OCI-LY7 (cell line): ENCODE data around the gene MAPRE3. TPM values are rescaled to one million over a fixed set of nuclear protein-coding genes. Genes with fewer than 3 reads are reported as not detected.
A peak's percentile ranks its signal among the peaks of the same experiment; 100 is the strongest.

Experiments used
- BruUV-seq: library from RNA; stranded (reverse); fragments of 400-500 nt; replicated peaks from 2 replicates; lab custom pipeline; 2021; lab: Mats Ljungman, UMichigan
- CTCF ChIA-PET: fragments of 300-600 bp; sonication (Branson Sonifier 250); formaldehyde crosslinking; loops from one replicate; lab custom pipeline; 2022; ENCODE audit warnings: antibody characterized with exemption; ENCODE audit not compliant: unreplicated experiment; lab: Charles Lee
- POLR2A ChIA-PET: fragments of 300-600 bp; sonication (Branson Sonifier 250); formaldehyde crosslinking; loops from one replicate; lab custom pipeline; 2022; ENCODE audit warnings: antibody characterized with exemption; lab: Charles Lee
- DNase-seq: peaks from one replicate; pipeline ENCODE4 v3.0.0-alpha.2; 2015; ENCODE audit warnings: low spot score
- H2AFZ ChIP-seq: fragments of 200-600 bp; sonication (generic), shearing (Covaris generic); 2 replicates; pipeline ENCODE4 v1.6.1; 2014; ENCODE audit warnings: mild to moderate bottlenecking, antibody characterized with exemption, low read length, moderate library complexity
- H3K27ac ChIP-seq: fragments of 200-600 bp; sonication (generic); 2 replicates; pipeline ENCODE4 v1.5.1; 2014; ENCODE audit warnings: mixed run types, low read depth, mild to moderate bottlenecking, moderate library complexity, low read length, inconsistent platforms; ENCODE audit not compliant: poor library complexity, severe bottlenecking
- H3K36me3 ChIP-seq: fragments of 200-600 bp; sonication (generic); 2 replicates; pipeline ENCODE4 v1.6.1; 2014; ENCODE audit warnings: mild to moderate bottlenecking, antibody characterized with exemption, low read length, moderate library complexity, mixed read lengths; ENCODE audit not compliant: insufficient read depth
- H3K4me1 ChIP-seq: fragments of 200-600 bp; sonication (generic); 2 replicates; pipeline ENCODE4 v1.5.1; 2014; ENCODE audit warnings: mild to moderate bottlenecking, low read length; ENCODE audit not compliant: insufficient read depth, poor library complexity, severe bottlenecking
- H3K4me2 ChIP-seq: fragments of 200-600 bp; sonication (generic); 2 replicates; pipeline ENCODE4 v1.6.1; 2014; ENCODE audit warnings: mild to moderate bottlenecking, low read length
- H3K4me3 ChIP-seq: fragments of 200-600 bp; sonication (generic); 2 replicates; pipeline ENCODE4 v1.5.1; 2014; ENCODE audit warnings: mild to moderate bottlenecking, low read depth, low read length; ENCODE audit not compliant: poor library complexity, severe bottlenecking
- H3K79me2 ChIP-seq: fragments of 200-600 bp; sonication (generic); 2 replicates; pipeline ENCODE4 v1.6.1; 2016; ENCODE audit warnings: low read depth, mild to moderate bottlenecking, low read length, moderate library complexity, mixed read lengths; ENCODE audit not compliant: insufficient read depth
- H3K9me2 ChIP-seq: fragments of 200-600 bp; sonication (generic); 2 replicates; pipeline ENCODE4 v1.6.1; 2016; ENCODE audit warnings: mild to moderate bottlenecking, low read length, mixed read lengths; ENCODE audit not compliant: insufficient read depth
- H3K9me3 ChIP-seq: fragments of 200-600 bp; sonication (generic); 2 replicates; pipeline ENCODE4 v1.6.1; 2014; ENCODE audit warnings: mild to moderate bottlenecking, mixed run types, low read length, mixed read lengths
- H4K20me1 ChIP-seq: fragments of 200-600 bp; sonication (generic); 2 replicates; pipeline ENCODE4 v1.6.1; 2014; ENCODE audit warnings: mild to moderate bottlenecking, antibody characterized with exemption, low read length, moderate library complexity, mixed read lengths; ENCODE audit not compliant: insufficient read depth
- EZH2phosphoT487 ChIP-seq: fragments of 200-600 bp; sonication (generic); IDR thresholded peaks from 2 replicates; pipeline ENCODE4 v1.6.1; 2018; ENCODE audit warnings: low read depth, borderline replicate concordance, mild to moderate bottlenecking, mixed run types, antibody characterized with exemption, low read length, moderate library complexity, mixed read lengths
- intact Hi-C: fragments of 100-400 bp; cut with micrococcal nuclease; formaldehyde crosslinking; loops from one replicate; pipeline ENCODE4 v1.10.0; 2022; ENCODE audit not compliant: unreplicated experiment
- total RNA-seq, 2 experiments: library from RNA; depleted of rRNA in 1 of 2; stranded (reverse); fragments of >200 nt in 1 of 2; shearing (Covaris generic) in 1 of 2; gene quantifications; 2 replicates each; pipeline ENCODE4 v1.2.3, GENCODE V29; 2014 to 2022
- TF ChIP-seq, protein P1 (sequence below): fragments of 200-600 bp; sonication (generic); conservative IDR thresholded peaks from 2 replicates; pipeline ENCODE4 v1.5.1; 2014; ENCODE audit warnings: mild to moderate bottlenecking, antibody characterized with exemption, low read length, moderate library complexity, mixed read lengths

MAPRE3 gene
- total RNA-seq, 2 experiments from 2014 or later: not detected

- Histone ChIP-seq H3K4me2 (peak overlapping the region; percentile 90), H3K9me2 (no peaks in the 10 kb centered on the region), H3K9me3 (no peaks in the 10 kb centered on the region), H3K36me3 (peaks cover 24% of the 10 kb centered on the region; the same call in 1 of the 2 replicates), H3K79me2 (no peaks in the 10 kb centered on the region), H4K20me1 (no peaks in the 10 kb centered on the region), H3K4me1 (peaks cover 20% of the 10 kb centered on the region), H2AFZ (peak overlapping the region; percentile 84), H3K27ac (peak overlapping the region; percentile 89), H3K4me3 (peak overlapping the region; percentile 90)
- intact Hi-C loops: loop anchor here (1.0 to 5.0 kb wide), 3 partner anchors 18 to 306 kb away; partner anchors contain the start of genes GTF3C2 and TMEM214
- TF ChIP-seq, protein P1, sequence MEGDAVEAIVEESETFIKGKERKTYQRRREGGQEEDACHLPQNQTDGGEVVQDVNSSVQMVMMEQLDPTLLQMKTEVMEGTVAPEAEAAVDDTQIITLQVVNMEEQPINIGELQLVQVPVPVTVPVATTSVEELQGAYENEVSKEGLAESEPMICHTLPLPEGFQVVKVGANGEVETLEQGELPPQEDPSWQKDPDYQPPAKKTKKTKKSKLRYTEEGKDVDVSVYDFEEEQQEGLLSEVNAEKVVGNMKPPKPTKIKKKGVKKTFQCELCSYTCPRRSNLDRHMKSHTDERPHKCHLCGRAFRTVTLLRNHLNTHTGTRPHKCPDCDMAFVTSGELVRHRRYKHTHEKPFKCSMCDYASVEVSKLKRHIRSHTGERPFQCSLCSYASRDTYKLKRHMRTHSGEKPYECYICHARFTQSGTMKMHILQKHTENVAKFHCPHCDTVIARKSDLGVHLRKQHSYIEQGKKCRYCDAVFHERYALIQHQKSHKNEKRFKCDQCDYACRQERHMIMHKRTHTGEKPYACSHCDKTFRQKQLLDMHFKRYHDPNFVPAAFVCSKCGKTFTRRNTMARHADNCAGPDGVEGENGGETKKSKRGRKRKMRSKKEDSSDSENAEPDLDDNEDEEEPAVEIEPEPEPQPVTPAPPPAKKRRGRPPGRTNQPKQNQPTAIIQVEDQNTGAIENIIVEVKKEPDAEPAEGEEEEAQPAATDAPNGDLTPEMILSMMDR: peak; percentile 39; the same call in 1 of the 2 replicates
- TF ChIP-seq EZH2phosphoT487: no peak
- DNase-seq: peak; percentile 90
- no TSS peak for BruUV-seq
- POLR2A ChIA-PET: interaction anchor here (1.0 to 3.5 kb wide), 10 partner anchors 9 to 242 kb away, joined by 3 to 29 read pairs (median 6); partner anchors contain the start of genes OST4 and TMEM214
- CTCF ChIA-PET: interaction anchor here (0.6 to 0.7 kb wide), 2 partner anchors 37 to 95 kb away, joined by 5 read pairs; no protein-coding TSS in a partner anchor
These were observed 80.0 kb downstream of the MAPRE3 start for GRCh38 chr2:27050281-27050995.

GRCh38 chr2:27050996-27051901, 80.8 kb downstream of the MAPRE3 start, which contains the start of gene AGBL5:
Gene AGBL5 (plus strand): TSS chr2:27051668. CDS start chr2:27052959, 1,291 bp downstream.
- TF ChIP-seq, protein P1: no peak
- TF ChIP-seq EZH2phosphoT487: no peak
- Histone ChIP-seq H3K4me1 (peaks cover 20% of the 10 kb centered on the region), H3K27ac (peak within 1 kb of the TSS; percentile 89), H3K4me3 (peak within 1 kb of the TSS; percentile 90), H3K9me3 (no peaks in the 10 kb centered on the region), H3K36me3 (peaks cover 32% of the 10 kb centered on the region; the same call in 1 of the 2 replicates), H2AFZ (peak within 1 kb of the TSS; percentile 84; the same call in 1 of the 2 replicates), H3K79me2 (no peaks in the 10 kb centered on the region), H4K20me1 (no peaks in the 10 kb centered on the region), H3K4me2 (peak within 1 kb of the TSS; percentile 90), H3K9me2 (no peaks in the 10 kb centered on the region)
- intact Hi-C loops: loop anchor here (1.0 to 5.0 kb wide), 5 partner anchors 19 to 306 kb away; partner anchors contain the start of genes GTF3C2, KHK, OST4 and TMEM214
- CTCF ChIA-PET: interaction anchor here (0.6 to 0.7 kb wide), 3 partner anchors 36 to 96 kb away, joined by 4 to 5 read pairs (median 5); no protein-coding TSS in a partner anchor
- POLR2A ChIA-PET: interaction anchor here (0.6 to 3.5 kb wide), 12 partner anchors 10 to 241 kb away, joined by 3 to 29 read pairs (median 6); partner anchors contain the start of genes OST4 and TMEM214
- peak; percentile 98 for DNase-seq
- BruUV-seq: no TSS peak
